Endothelial cell (in vitro differentiated cells): ENCODE data around the gene CHRDL2. TPM values are rescaled to one million over a fixed set of nuclear protein-coding genes. Genes with fewer than 3 reads are reported as not detected.

ENCODE experiments used
- DNase-seq: peaks from one replicate; pipeline ENCODE4 v3.0.0; 2021; ENCODE audit warnings: low spot score
- H3K27ac Mint-ChIP-seq: one replicate; pipeline ENCODE4 v1.8.0; 2021; ENCODE audit warnings: mixed read lengths, inconsistent platforms; ENCODE audit not compliant: unreplicated experiment
- H3K27me3 Mint-ChIP-seq: one replicate; pipeline ENCODE4 v1.8.0; 2021; ENCODE audit warnings: mild to moderate bottlenecking, moderate library complexity, mixed read lengths, inconsistent platforms; ENCODE audit not compliant: unreplicated experiment
- H3K36me3 Mint-ChIP-seq: one replicate; pipeline ENCODE4 v1.8.0; 2021; ENCODE audit warnings: mild to moderate bottlenecking, low read depth, mixed read lengths, inconsistent platforms; ENCODE audit not compliant: unreplicated experiment
- H3K4me1 Mint-ChIP-seq: one replicate; pipeline ENCODE4 v1.8.0; 2021; ENCODE audit warnings: mild to moderate bottlenecking, mixed read lengths, inconsistent platforms; ENCODE audit not compliant: unreplicated experiment
- H3K4me3 Mint-ChIP-seq: one replicate; pipeline ENCODE4 v1.8.0; 2021; ENCODE audit warnings: mild to moderate bottlenecking, mixed read lengths, inconsistent platforms; ENCODE audit not compliant: unreplicated experiment
- H3K9me3 Mint-ChIP-seq: one replicate; pipeline ENCODE4 v1.8.0; 2021; ENCODE audit warnings: mixed read lengths, inconsistent platforms; ENCODE audit not compliant: unreplicated experiment
- total RNA-seq: library from RNA; stranded (reverse); fragmentation: NEBNext Ultra II Directional; extraction: Animal tissue kit (Norgen Biotek cat#: 25700); gene quantifications from one replicate; pipeline ENCODE4 v1.2.1, GENCODE V29; 2021; ENCODE audit not compliant: unreplicated experiment
- TF ChIP-seq, protein P1 (sequence below): fragments of 200-600 bp; sonication (generic); IDR thresholded peaks from one replicate; pipeline ENCODE4 v1.5.0; 2021; ENCODE audit warnings: antibody characterized with exemption; ENCODE audit not compliant: unreplicated experiment

Gene CHRDL2
- total RNA-seq, 1 donor from 2014 or later: 0.21 TPM

- Mint-ChIP-seq H3K4me3 (no peak overlapping the region), H3K27ac (no peak overlapping the region), H3K27me3 (peaks cover 8% of the 10 kb centered on the region), H3K9me3 (no peaks in the 10 kb centered on the region), H3K4me1 (peaks cover 12% of the 10 kb centered on the region), H3K36me3 (no peaks in the 10 kb centered on the region)
- peak; percentile 80 for DNase-seq
- TF ChIP-seq, protein P1, sequence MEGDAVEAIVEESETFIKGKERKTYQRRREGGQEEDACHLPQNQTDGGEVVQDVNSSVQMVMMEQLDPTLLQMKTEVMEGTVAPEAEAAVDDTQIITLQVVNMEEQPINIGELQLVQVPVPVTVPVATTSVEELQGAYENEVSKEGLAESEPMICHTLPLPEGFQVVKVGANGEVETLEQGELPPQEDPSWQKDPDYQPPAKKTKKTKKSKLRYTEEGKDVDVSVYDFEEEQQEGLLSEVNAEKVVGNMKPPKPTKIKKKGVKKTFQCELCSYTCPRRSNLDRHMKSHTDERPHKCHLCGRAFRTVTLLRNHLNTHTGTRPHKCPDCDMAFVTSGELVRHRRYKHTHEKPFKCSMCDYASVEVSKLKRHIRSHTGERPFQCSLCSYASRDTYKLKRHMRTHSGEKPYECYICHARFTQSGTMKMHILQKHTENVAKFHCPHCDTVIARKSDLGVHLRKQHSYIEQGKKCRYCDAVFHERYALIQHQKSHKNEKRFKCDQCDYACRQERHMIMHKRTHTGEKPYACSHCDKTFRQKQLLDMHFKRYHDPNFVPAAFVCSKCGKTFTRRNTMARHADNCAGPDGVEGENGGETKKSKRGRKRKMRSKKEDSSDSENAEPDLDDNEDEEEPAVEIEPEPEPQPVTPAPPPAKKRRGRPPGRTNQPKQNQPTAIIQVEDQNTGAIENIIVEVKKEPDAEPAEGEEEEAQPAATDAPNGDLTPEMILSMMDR: peak; percentile 89
These were observed 28.7 kb downstream of the CHRDL2 start for GRCh38 chr11:74702383-74703007.

DNA sequence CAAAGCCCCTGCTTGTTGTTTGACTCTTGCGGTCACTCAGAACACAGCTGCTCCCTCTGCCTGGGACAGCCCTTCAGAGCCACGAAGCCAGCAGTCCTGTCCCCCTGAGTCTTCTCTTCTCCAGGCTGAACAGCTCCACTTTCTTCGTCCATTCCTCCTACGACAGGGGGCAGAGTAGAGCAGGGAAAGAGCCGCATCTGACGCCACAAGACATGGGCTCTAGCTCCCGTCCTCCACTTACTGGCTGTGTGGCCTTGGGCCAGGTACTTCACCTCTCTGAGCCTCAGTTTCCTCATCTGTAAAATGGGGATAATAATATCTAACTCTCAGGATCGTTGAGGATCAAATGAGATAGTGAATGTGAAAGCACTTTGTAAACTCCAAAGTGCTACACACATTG is 29.9 kb downstream of the CHRDL2 start:
- Mint-ChIP-seq H3K4me1 (peaks cover 22% of the 10 kb centered on the region), H3K27ac (no peak overlapping the region), H3K4me3 (no peak overlapping the region), H3K27me3 (peaks cover 7% of the 10 kb centered on the region), H3K36me3 (no peaks in the 10 kb centered on the region), H3K9me3 (no peaks in the 10 kb centered on the region)
- DNase-seq: no peak
- TF ChIP-seq, protein P1: no peak

GRCh38 chr11:74699615-74700396 is 31.4 kb downstream of the CHRDL2 start:
- peak overlapping the region; percentile 47 for H3K4me3 Mint-ChIP-seq
- no peak overlapping the region for H3K27ac Mint-ChIP-seq
- no peaks in the 10 kb centered on the region for H3K36me3 Mint-ChIP-seq
- DNase-seq: no peak
- H3K9me3 Mint-ChIP-seq: no peaks in the 10 kb centered on the region
- H3K27me3 Mint-ChIP-seq: peaks cover 8% of the 10 kb centered on the region
- H3K4me1 Mint-ChIP-seq: peaks cover 19% of the 10 kb centered on the region
- TF ChIP-seq, protein P1: no peak

GRCh38 chr11:74697722-74698121 is 33.5 kb downstream of the CHRDL2 start:
- TF ChIP-seq, protein P1: no peak
- Mint-ChIP-seq H3K27ac (no peak overlapping the region), H3K9me3 (no peaks in the 10 kb centered on the region), H3K4me1 (peaks cover 27% of the 10 kb centered on the region), H3K36me3 (no peaks in the 10 kb centered on the region), H3K4me3 (no peak overlapping the region), H3K27me3 (peaks cover 8% of the 10 kb centered on the region)
- DNase-seq: no peak
